NCI-H2029 treated with DMSO at 0.1 percent for 48 hours (cell line): ENCODE data around the gene CSDE1.
A peak's percentile ranks its signal among the peaks of the same experiment; 100 is the strongest.
"Not testable (repeated sequence)": the region's sequence is repeated elsewhere in the genome, so short reads cannot be mapped to it uniquely, and the experiment has no call there.

Experiments
- DNase-seq: peaks from one replicate; lab custom pipeline; 2025; lab: John Stamatoyannopoulos, UW

Gene CSDE1

DNA sequence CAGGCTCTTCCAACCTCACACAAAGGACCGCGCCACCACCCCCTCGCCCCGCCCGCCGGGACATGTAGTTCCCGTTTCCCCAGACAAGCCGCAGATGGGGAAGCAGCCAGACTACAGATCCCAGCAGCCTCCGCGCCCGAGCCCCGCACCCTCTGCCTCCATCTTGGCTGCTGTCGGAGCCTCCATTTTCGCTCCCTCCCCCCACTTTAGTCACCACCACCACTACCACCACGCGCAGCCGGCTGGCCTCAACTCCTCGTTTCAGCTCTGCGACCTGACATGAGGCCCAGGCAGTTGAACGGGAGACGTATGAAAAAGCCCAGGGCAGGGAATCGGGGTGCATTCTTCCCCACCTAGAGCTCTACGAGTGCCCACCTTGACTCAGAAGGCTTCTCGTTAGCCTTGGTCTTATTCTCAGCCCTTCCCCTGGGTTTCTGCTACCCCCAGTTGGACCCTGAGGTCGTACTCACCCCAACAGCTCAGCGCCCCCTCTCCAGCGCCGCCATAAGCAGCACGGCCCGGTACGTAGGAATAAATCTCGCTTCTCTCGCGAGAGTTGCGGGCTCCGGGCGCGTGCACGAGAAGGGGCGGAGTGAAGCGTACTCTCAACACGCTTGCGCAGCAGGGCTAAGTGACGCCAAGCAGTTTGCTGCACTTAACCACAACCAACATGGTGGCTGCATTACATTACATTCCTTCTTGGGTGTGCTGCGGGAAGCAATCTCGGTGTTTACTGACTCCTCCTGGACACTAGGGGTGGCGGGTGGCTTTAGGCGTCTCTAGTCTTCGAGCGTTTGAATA lies at the start of gene CSDE1:
Gene CSDE1 (minus strand): TSS at position 530 of the 801 bp plus-strand sequence. CDS start 18,094 bp downstream, outside the sequence.
- peak; percentile 91 for DNase-seq

DNA sequence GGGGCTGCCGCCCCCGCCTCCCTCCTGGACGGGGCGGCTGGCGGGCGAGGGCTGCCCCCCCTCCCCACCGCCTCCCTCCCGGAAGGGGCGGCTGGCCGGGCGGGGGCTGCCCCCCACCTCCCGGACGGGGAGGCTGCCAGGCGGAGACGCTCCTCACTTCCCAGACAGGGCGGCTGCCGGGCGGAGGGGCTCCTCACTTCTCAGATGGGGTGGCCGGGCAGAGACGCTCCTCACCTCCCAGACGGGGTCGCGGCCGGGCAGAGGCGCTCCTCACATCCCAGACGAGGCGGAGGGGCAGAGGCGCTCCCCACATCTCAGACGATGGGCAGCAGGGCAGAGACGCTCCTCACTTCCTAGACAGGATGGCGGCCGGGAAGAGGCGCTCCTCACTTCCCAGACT lies 46.7 kb upstream of the CSDE1 start:
- DNase-seq = not testable (repeated sequence)

DNA sequence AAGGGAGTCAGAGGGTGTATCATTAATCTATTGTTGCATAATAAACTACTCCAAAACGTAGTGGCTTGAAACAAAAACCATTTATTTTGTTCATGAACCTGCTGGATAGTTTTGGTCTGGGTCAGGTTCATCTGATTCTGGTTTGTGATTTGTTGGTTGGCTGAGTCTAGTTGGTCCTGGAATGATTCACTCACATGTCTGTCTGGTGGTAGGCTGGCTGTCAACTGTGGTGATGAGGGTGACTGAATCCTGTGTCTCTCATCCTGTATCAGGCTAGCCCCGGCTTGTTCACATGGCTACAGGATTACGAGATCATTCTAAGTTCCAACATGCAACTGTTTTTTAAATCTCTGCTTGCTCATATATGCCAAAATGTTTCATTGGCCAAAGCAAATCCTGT lies 45.2 kb upstream of the CSDE1 start:
- DNase-seq = no peak

DNA sequence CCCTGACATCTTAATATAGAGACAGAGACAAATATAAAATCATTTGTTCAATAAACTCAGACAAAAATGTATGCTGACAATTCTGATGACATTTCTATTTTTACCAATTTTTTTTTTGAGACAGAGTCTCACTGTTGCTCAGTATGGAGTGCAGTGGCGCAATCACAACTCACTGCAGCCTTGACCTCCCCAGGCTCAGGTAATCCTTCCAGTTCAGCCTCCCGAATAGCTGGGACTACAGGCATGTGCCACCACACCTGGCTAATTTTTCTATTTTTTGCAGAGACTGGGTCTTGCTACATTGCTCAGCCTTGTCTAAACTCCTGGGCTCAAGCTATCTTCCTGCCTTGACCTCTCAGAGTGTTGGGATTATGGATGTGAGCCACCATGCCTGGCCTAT lies 36.3 kb upstream of the CSDE1 start:
- DNase-seq = no peak

DNA sequence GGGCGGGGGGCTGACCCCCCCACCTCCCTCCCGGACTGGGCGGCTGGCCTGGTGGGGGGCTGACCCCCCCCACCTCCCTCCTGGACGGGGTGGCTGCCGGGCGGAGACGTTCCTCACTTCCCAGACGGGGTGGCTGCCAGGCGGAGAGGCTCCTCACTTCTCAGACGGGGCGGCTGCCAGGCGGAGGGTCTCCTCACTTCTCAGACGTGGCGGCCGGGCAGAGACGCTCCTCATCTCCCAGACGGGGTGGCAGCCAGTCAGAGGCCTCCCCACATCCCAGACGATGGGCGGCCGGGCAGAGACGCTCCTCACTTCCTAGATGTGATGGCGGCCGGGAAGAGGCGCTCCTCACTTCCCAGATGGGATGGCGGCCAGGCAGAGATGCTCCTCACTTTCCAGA lies 32.8 kb upstream of the CSDE1 start:
- not testable (repeated sequence) for DNase-seq

DNA sequence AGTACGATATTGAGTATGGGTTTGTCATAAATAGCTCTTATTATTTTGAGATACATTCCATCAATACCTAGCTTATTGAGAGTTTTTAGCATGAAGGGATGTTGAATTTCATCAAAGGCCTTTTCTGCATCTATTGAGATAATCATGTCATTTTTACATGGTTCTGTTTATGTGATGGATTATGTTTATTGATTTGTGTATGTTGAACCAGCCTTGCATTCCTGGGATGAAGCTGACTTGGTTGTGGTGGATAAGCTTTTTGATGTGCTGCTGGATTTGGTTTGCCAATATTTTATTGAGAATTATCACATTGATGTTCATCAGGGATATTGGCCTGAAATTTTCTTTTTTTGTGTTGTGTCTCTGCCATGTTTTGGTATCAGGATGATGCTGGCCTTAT lies 28.7 kb upstream of the CSDE1 start:
- not testable (repeated sequence) for DNase-seq

DNA sequence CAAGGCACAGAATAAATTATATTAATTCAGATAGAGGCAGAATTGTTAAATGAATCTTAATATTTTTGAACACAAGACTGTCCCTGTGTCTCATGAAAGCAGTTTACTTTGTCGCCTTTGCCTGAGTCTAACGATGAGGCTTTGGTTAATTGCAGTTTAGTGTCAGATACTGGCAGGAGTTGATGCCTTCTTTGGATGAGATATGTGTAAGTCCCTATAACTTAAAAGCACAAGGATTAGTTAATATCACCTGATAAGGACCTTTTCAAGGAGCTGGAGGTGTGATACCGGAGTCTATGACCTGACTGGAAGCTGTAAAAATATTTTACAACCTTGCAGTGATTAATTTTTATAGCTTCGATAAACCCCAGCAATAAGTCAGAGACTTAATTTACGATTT lies 24.7 kb upstream of the CSDE1 start:
- no peak for DNase-seq

DNA sequence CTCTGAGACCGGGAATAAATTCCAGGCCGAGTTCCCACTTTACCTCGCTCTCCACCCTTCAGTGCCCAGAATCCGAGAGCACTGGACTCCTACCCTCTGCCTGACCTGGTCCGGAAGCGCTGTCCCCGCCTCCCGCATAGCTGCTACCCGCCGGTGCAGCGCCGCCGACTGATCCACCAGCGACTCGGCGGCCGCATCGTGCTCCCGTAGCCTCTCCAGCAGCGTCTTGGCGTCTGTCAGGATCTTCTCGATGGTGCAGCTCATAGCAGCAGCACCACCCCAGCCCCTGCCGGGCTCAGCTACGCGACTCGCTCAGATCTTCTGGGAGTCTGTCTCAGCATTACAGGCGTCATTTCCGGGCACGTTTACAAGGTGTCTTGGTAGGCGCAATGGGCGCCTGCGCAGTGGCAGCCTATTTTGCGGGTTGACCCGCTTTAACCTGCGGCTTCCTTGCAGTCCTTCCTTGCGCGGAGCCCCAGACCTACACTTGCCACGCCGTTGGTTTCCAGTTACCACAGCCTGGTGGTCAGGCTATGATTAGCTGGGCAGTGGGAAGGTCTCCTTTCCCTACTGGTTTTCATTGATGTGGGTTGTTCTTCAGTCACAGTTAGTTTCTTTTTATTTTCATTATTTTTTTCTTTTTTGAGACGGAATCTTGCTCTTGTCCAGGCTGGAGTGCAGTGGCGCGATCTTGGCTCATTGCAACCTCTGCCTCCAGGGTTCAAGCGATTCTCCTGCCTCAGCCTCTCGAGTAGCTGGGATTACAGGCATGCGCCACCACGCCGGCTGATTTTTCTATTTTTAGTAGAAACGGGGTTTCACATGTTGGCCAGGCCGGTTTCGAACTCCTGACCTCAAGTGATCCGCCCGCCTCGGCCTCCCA lies 22.8 kb upstream of the CSDE1 start, which contains the start of gene SIKE1:
Gene SIKE1 (minus strand): TSS at position 342 of the 883 bp plus-strand sequence. CDS start 78 bp downstream, at position 264.
- peak; percentile 61 for DNase-seq

DNA sequence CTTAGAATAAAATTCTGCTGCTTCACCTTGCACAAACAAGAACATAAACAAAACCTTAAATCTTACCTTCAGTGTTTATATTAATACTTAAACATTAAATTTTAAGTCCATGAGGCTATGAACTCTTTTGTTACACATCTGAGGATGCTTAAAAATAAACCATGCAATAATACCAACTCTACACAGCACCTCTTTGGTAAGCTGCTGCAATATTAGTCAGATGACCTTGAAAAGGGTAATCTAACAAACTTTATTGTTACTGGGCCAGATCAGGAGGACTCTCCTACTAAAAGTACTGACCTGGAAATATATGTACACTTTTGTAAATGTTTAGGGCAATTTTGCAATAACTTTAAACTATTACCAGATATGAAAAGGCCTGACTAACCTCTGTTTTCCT lies 21.9 kb upstream of the CSDE1 start:
- DNase-seq = no peak

DNA sequence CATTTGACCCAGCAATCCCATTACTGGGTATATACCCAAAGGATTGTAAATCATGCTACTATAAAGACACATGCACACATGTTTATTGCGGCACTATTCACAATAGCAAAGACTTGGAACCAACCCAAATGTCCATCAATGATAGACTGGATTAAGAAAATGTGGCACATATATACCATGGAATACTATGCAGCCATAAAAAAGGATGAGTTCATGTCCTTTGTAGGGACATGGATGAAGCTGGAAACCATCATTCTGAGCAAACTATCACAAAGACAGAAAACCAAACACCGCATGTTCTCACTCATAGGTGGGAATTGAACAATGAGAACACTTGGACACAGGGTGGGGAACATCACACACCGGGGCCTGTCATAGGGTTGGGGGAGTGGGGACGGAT lies 18.9 kb upstream of the CSDE1 start:
- DNase-seq = not testable (repeated sequence)

DNA sequence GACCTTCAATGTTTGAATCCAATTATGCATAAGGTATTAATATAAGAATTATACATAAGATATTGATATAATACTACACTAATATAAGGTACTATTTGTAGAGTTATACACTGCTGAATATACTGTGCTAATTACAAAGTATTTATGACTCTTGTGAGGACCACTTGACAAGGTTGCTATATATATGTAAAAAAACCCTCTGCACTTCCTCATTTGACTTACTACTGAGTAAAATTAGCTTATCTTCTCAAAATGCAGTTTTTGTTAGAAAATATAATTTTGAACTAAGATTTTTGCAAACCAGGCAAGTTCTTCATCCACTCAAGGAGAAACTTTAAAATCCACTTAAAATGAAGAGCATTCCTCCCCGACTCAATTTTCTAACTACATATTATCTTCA lies 14.2 kb upstream of the CSDE1 start:
- DNase-seq = no peak

DNA sequence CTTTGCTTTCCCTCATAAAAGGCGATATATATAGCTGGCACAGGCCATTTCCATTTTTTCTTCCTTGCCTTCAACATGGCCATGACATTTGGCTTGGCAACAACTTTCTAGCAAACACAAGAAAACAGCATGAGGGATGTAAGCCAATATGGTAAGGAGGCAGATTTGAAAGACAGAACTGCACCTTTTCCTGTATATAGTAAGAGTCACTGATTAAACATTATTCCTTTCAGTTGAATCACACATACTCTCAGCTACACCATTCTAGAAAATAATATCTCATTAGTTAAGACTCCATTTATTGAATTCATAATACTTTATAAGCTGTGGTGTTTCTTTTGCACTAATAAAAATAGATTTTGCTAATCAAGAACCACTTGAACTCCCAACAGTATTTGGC lies 13.2 kb upstream of the CSDE1 start:
- DNase-seq = no peak

DNA sequence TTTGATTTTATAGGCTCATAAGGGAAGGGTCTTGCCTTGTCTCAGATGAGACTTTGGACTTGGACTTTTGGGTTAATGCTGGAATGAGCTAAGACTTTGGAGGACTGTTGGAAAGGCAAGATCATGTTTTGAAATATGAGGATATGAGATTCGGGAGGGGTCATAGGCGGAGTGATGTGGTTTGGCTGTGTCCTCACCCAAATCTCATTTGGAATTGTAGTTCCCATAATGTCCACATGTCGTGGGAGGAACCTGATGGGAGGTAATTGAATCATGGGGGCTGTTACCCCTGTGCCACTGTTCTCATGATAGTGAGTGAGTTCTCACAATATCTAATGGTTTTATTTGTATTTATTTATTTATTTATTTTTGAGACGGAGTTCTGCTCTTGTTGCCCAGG lies 6.9 kb upstream of the CSDE1 start:
- DNase-seq = no peak

DNA sequence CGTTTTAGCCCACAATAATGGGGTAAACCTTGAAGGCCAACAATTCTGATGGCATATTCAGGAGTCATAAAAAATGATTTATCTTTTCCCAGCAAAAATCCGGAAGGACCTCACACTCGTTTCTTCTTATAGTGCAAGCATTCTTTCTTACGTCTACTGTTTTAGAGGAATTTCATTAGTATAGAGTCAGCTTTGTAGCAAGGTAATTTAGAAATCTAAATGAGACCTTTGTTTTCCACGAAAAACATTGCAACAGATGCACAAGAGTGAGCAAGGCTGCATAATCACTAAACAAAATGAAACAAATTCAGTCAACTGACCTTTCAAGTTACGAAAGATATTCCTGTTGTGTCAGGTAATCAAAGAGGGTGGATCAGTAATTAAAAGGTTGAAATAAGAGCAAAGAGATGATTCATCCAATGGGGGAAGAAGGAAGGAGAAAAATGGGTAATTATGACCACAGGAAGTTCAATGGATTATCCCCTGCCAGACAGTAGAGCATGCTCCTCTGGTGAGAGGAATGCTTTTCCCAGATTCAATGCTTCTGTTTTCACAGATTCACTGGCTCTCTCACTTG lies 560 bp upstream of the CSDE1 start:
- DNase-seq = no peak

DNA sequence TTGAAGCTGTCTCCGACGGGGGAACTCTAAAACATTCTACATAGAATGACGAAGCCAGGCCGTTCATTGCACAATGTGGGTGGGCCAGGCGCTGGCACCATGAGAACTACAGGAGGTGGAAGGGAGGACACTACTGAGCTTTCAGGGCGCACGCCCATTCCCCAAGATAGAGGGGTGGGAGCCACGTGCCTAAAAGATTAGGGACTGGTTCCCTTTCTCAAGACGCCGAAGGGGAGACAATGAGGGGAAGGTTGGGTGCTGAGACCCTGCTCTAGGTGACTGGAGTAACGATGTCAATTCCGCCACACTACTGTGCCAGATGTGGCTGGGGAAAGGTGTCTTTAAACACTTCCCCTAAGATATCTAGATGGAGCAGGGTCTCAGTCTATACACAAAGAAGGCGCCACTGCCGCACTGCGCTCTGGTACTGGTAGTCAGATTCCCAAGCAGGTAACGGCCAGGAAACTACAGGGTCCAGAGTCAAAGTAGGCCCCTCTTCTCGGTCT lies 782 bp downstream of the CSDE1 start:
- no peak for DNase-seq

DNA sequence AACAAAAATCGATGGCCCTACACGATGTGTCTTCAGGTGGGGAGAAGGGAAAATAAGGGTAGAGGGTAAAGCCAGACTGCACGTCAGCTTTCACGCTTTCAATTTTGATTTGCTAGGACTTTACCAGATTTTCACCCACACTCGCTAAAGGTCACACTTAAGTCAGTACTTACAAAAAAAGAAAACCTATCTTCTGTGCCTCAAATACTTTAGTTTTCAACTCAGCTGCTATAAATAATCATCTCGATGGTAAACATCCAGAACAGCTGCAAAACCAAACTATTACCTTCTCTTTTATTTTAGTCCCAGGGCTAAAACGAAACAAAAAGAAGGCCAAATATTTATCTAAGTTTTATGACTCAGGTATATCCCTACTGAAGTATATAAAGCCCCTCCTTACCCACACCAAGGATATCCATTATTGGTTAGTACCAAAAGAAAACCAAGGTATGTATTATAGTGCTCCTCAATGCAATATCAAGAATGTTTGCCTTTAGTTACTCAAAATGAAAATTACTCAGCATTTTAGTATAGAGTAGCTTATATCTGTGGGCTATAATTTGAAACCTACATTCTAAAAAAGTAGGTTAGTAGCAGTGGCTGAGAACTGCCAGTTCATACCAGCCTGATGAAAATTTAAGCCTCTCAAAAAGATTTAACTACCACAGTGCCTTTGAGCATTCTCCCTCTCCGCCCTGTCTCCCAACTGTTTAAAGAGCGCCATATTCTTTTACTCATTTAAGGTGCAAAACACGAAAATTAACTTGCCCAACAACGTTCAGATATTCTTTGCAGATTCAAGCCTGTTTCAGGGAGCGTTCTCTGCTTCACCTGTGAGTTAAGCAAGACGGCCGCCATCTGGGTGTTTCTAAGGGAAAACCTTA lies 1.5 kb downstream of the CSDE1 start:
- DNase-seq = no peak

DNA sequence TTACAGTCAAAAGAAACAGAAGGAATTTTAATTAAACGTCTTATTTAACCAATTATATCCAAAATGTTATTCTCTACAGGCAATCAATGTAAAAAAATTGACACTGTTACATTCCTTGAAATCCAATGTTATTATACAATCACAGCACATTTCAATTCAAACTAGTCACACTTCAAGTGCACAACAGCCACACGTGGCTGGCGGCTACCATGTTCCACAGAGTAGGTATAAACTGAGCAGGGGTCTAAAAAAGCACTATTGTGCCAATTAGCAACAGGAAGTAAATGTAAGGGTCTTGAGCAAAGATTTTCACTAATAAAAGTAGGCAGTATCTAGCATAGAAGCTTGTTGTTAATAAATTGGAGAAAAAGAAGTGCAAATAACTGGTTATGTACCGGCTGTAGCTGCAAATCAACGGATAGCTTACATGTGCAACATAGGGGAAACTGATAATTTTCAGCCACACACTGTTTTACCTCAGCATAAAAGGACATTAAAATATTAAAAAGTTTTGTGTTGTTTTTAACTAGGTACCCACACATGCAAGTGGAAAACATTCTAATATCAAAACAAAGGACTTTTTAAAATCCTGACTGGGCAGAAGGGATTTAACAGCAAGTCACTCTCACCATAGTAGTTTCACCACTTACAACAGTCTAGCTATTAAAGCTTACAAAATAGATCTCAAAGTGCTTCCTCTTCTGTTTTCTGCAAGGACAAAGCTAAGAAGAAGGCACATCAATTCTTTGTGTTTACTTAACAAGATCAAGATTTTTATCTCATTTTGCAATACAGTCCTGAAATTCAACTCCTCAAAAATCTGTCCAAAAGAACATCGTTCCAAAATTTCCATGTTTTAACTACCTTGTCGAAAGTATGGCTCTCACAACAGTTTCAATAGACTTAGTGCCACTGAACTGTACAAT lies 2.5 kb downstream of the CSDE1 start:
- DNase-seq = no peak

DNA sequence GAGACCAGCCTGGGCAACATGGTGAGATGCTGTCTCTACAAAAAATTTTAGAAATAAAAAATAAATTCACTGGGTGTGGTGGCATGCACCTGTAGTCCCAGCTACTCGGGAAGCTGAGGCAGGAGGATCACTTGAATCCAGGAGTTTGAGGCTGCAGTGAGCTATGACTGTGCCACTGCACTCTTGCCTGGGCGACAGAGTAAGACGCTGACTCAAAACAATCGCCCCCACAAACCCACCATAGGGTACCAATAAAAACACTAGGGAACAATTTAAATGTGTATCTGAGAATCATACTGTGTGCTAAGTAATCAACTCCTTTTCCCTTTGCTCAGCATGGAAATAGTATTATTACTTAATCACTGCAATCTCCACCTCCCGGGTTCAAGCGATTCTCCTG lies 4.1 kb downstream of the CSDE1 start:
- DNase-seq = not testable (repeated sequence)

DNA sequence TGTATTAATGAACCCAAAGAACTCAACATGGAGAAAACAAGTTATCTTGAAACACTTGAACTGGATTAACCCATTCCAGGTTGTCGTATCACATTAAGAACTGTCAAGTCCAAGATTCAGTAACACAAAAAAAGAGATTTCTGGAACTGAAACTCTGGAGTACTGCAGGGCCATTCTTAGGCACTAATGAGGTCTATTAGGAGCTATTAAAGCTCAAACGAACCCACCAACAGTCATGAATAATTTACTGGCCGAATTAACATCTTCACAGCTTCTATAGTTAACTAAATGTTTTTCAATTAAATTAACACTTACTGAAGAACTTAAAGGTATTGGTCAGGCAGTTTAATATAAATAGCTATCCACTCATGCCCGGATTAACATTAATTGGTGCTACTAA lies 4.6 kb downstream of the CSDE1 start:
- no peak for DNase-seq

DNA sequence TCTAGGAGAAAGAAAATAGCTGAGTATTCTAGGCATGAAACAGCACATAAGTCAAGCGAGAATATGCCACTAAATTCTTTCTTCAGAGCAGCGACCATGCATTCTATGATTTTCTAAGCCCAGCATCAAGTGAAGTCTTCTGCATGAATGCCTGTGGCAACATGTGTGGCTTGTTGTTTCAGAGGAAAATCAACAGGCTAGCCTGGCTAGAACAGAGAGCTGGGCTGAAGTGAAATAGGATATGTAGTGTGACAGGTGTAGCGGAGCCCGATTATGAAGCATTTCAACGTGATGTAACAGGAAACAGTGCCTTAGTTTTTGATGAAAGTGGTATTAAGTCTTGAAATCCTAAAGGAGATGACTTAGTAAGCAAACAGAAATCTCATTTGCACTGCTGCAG lies 7.0 kb downstream of the CSDE1 start:
- DNase-seq = peak; percentile 39
